HG03097 (cell line): ENCODE data around the gene MME.
"Not testable (repeated sequence)": the region's sequence is repeated elsewhere in the genome, so short reads cannot be mapped to it uniquely, and the experiment has no call there.

ENCODE experiments used
- ATAC-seq: cut with Tn5 transposase; IDR thresholded peaks from one replicate; pipeline ENCODE4 v1.9.1; 2021; ENCODE audit not compliant: unreplicated experiment, low FRiP score

MME gene

DNA sequence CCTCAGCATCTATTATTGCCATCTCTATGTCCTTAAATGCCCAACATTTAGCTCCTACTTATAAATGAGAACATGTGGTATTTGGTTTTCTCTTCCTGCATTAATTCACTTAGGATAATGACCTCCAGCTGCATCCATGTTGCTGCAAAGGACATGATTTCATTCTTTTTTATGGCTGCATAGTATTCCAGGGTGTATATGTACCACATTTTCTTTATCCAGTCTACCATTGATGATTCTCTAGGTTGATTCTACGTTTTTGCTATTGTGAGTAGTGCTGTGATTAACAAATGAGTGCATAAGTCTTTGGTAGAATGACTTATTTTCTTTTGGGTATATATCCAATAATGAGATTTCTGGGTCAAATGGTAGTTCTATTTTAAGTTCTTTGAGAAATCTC lies 54.2 kb downstream of the MME start:
- not testable (repeated sequence) for ATAC-seq

DNA sequence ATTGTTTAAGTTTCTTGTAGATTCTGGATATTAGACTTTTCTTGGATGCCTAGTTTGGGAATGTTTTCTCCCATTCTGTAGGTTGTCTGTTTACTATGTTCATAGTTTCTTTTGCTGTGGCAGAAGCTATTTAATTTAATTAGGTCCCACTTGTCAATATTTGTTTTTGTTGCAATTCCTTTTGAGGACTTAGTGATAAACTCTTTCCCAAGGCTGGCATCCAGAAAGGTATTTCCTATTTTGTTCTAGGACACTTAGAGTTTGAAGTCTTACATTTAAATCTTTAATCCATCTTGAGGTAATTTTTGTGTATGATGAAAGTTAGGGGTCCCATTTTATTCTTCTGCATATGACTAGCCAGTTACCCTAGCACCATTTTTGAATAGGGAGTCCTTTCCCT lies 54.9 kb downstream of the MME start:
- ATAC-seq: no peak

- no peak for ATAC-seq
Observed at GRCh38 chr3:155138677-155139076, 58.6 kb downstream of the MME start.

- ATAC-seq: no peak
Observed at GRCh38 chr3:155147588-155147987, 67.5 kb downstream of the MME start.

GRCh38 chr3:155149494-155149893 lies 69.4 kb downstream of the MME start:
- no peak for ATAC-seq

DNA sequence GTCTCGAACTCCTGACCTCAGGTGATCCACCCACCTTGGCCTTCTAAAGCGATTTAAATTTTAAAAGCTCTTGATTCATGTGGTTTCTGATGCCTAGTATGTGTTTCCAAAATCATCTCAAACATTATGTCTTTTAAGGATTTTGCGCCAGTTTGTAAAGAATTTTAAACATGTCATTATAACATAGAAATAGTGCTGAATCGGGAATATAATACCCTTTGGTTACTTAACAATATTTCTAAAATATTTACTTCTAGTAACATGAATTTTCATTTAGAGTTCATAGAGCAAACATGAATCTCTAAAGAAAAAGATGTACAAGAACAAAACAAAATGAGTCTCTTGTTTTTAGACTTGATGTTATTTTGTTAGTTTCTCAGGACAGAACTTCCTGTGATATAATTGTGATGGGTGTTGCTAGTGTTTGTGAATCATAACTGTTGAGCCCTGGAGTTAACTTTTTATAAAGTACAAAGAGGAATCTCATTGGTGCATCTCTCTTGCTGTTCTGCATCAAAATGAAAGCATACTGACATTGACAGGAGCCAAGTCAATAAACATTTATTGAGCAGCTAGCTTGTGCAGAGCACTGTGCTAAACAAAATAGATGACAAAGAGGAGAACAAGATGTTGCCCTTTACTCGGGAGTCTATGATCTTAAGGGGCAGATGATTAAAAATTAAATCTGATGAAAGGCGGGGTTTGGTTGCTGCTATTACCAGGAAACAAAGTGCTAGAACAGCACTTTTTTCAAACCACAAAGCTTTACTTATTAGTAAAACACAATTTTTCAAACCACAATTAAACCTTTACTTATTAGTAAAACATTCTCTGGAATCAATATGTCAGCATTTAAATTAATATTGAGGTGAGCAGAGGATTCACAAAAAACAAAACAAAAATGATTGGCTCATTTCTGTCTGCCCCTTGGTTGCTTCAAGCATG lies 73.4 kb downstream of the MME start:
- no peak for ATAC-seq

GRCh38 chr3:155154255-155154654 lies 74.1 kb downstream of the MME start:
- no peak for ATAC-seq

- no peak for ATAC-seq
Observed at GRCh38 chr3:155158346-155159037, 78.4 kb downstream of the MME start.

DNA sequence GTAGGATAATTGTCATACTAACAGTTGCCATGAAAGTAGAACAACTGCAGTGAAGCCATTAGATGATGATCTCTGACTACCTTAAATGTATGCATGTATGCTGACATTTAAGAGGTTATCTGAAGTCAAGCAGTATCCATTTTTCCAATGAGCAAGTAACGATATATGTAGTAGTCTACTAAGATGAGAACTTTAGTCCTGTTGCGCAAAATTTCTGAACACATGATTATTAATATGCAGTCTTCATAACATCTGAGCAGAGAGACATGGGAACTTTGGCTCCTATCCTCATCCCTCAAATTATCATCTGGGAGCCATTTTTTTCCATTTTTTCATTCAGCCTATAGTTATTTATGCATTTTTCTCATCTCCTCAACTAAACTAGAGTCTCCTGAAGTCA lies 79.2 kb downstream of the MME start:
- no peak for ATAC-seq

GRCh38 chr3:155161640-155162292 lies 81.6 kb downstream of the MME start:
- no peak for ATAC-seq

DNA sequence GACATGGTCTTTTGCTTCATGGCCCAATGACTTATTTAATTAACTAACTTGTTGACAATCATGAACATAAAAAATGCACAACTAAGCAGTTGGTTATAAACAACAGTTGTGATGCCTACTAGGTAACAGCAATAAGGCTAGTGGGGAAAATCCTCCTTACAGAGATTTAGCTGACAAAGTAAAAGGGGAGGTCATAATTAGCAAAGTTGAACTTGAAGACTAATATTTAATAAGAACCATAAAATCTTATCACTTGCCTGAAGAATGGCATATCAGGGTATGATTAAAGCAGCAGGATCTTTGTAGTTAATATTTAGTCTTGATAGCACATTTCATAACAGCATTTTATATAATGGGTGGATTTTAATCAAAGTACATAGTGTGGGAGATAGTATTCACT lies 84.2 kb downstream of the MME start:
- no peak for ATAC-seq

DNA sequence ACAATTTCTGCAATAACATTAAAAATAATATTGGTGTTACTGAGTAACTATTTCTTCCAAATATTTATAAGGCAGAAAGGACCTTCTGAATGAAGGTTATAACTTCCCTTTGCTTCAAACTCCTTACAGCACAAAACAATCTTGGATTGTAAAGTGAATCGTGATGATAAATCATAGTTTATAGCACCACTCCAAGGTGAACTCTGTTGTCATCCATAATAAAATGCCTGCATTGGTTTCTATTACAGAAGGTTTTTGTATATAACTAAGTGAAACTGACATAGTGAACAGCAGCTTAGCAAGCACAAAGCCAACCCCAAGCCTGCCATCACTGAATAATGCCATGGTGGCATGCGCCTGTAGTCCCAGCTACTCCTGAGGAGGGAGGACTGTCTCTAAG lies 86.3 kb downstream of the MME start:
- ATAC-seq: no peak

GRCh38 chr3:155169197-155169596 lies 89.1 kb downstream of the MME start:
- no peak for ATAC-seq

DNA sequence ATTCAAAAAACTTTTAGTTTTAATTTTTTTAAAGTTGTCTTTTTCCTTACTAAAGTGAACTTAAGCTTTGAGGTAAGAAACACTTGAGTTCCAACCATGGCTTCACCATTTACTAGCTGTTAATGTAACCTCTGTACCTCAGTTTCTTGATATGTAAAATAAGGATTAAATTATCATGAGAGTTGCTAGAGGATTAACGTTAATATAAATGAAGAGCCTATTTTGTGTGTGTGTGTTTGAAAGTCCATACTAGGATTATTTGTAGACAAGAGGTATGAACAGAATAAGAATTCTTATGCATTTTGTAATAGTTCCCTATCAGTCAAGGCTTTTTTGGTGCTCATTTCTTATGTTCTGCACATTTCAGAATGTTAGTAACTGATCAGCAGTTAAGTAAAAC lies 93.7 kb downstream of the MME start:
- no peak for ATAC-seq

- no peak for ATAC-seq
Observed at GRCh38 chr3:155178810-155179436, 98.8 kb downstream of the MME start.

DNA sequence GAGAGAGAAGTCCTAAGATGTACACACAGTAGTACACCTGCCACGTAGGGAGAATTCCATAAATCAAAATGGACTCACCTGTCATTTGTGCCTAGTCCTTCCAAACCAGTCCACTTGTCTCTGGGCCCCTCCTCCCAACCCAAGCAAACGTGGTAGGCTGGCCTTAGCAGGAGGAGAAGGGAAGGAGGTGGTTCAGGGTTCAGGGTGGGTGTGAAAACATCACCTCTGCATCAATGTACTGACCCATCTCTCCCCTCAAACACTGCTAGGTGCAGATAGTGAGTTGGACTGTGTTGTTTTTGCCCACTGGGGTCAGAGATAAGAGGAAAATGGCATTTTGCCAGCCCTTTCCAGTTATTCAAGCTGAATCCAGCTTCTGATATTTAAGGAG lies 99.3 kb downstream of the MME start:
- ATAC-seq: no peak

GRCh38 chr3:155179966-155180757 lies 100.0 kb downstream of the MME start:
- no peak for ATAC-seq

DNA sequence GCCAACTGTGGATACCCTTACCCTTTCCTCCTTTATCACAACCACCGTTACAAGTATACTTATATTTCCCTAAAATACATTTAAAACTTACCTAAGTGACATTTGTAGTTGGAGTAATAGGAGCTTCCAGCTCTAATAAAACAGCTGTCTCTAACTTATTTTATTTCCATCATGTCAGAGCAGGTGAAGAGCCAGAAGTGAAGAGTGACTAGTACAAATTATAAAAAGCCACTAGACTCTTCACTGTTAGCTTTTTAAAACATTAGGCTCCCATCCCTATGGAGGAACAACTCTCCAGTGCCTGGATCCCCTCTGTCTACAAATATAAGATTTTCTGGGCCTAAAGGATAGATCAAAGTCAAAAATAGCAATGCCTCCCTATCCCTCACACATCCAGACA lies 102.3 kb downstream of the MME start:
- no peak for ATAC-seq

GRCh38 chr3:155184011-155184410 lies 103.9 kb downstream of the MME start:
- ATAC-seq: peak; percentile 66

GRCh38 chr3:155185631-155186071 lies 105.5 kb downstream of the MME start:
- no peak for ATAC-seq
